GM12878 (cell line): Measurements from ENCODE around the gene MMEL1. TPM values are rescaled to one million over a fixed set of nuclear protein-coding genes. Genes with fewer than 3 reads are reported as not detected.

ENCODE experiments used
- ATAC-seq: fragments of 200-7000 bp; cut with Tn5 transposase; 3 replicates; pipeline ENCODE4 v1.9.1; 2020; ENCODE audit warnings: mild to moderate bottlenecking, moderate library complexity
- BruUV-seq: library from RNA; stranded (reverse); fragments of 400-500 nt; replicated peaks from 2 replicates; lab custom pipeline; 2021; lab: Mats Ljungman, UMichigan
- CTCF ChIA-PET: fragments of 300-600 bp; sonication (Branson Sonifier 250); formaldehyde crosslinking; extraction: SDS; loops from one replicate; lab custom pipeline; 2021; ENCODE audit warnings: inconsistent platforms; lab: Yijun Ruan, JAX
- POLR2A ChIA-PET: fragments of 350-600 bp; formaldehyde crosslinking; extraction: SDS; loops from one replicate; lab custom pipeline; 2021; ENCODE audit warnings: inconsistent platforms; lab: Charles Lee
- RAD21 ChIA-PET: fragments of 300-600 bp; sonication (Branson Sonifier 250); formaldehyde crosslinking; loops from one replicate; lab custom pipeline; 2023; ENCODE audit warnings: antibody characterized with exemption; ENCODE audit not compliant: unreplicated experiment; lab: Charles Lee
- SMC1A ChIA-PET: fragments of 300-600 bp; sonication (Branson Sonifier 250); formaldehyde crosslinking; loops from one replicate; lab custom pipeline; 2023; ENCODE audit not compliant: unreplicated experiment, uncharacterized antibody; lab: Charles Lee
- DNase-seq: peaks from one replicate; pipeline ENCODE4 v3.0.0-alpha.2; 2011; ENCODE audit warnings: low read depth, low spot score
- FAIRE-seq: peaks from 3 replicates; lab custom pipeline; 2011; peaks lifted over from hg19 to GRCh38; lab: Jason Lieb, UNC
- H2AFZ ChIP-seq: 2 replicates; pipeline ENCODE4 v1.6.0; 2011; ENCODE audit warnings: low read depth, low read length, control low read depth; ENCODE audit not compliant: control insufficient read depth
- H3K27ac ChIP-seq: 2 replicates; pipeline ENCODE4 v1.5.1; 2011; ENCODE audit warnings: control low read depth; ENCODE audit not compliant: control insufficient read depth, insufficient read depth
- H3K27me3 ChIP-seq, 2 experiments: replicated peaks in 1 of 2; 2 replicates each; pipeline versions ENCODE4 v1.6.0 to v1.6.1; 2011; ENCODE audit warnings: low read length in 1 of 2; ENCODE audit not compliant: control insufficient read depth in 2 of 2, insufficient read depth in 2 of 2
- H3K36me3 ChIP-seq, 2 experiments: 2 replicates each; pipeline ENCODE4 v1.5.1; 2011; ENCODE audit warnings: low read length in 1 of 2; ENCODE audit not compliant: control insufficient read depth in 2 of 2, insufficient read depth in 2 of 2
- H3K4me1 ChIP-seq: 2 replicates; pipeline ENCODE4 v1.6.1; 2011; ENCODE audit warnings: mild to moderate bottlenecking, low read length, moderate library complexity, mixed read lengths; ENCODE audit not compliant: control insufficient read depth, insufficient read depth
- H3K4me2 ChIP-seq: 2 replicates; pipeline ENCODE4 v1.6.0; 2011; ENCODE audit warnings: control low read depth; ENCODE audit not compliant: control insufficient read depth, insufficient read depth
- H3K4me3 ChIP-seq: fragments of 200-600 bp; sonication (generic); 2 replicates; pipeline ENCODE4 v1.5.1; 2016
- H3K79me2 ChIP-seq: 2 replicates; pipeline ENCODE4 v1.6.0; 2011; ENCODE audit warnings: low read length; ENCODE audit not compliant: control insufficient read depth, insufficient read depth
- H3K9ac ChIP-seq: 2 replicates; pipeline ENCODE4 v1.8.0; 2011; ENCODE audit warnings: low read length, control low read depth, mixed read lengths; ENCODE audit not compliant: control insufficient read depth, insufficient read depth
- H3K9me3 ChIP-seq: replicated peaks from 3 replicates; pipeline ENCODE4 v1.5.1; 2011; ENCODE audit warnings: mild to moderate bottlenecking, low read length; ENCODE audit not compliant: control insufficient read depth, insufficient read depth
- H4K20me1 ChIP-seq: 2 replicates; pipeline ENCODE4 v1.6.0; 2011; ENCODE audit not compliant: control insufficient read depth, insufficient read depth
- CBX5 ChIP-seq: sonication (generic); IDR thresholded peaks from 2 replicates; pipeline ENCODE4 v1.6.1; 2016; ENCODE audit warnings: low read depth, moderate library complexity, mild to moderate bottlenecking, inconsistent platforms
- E2F8 ChIP-seq: fragments of 450-650 bp; IDR thresholded peaks from 2 replicates; pipeline ENCODE4 v1.6.1; 2018; ENCODE audit warnings: mild to moderate bottlenecking, low read depth, moderate library complexity; ENCODE audit not compliant: partially characterized antibody
- EP300 ChIP-seq, 2 experiments: fragments of 150-350 bp in 1 of 2; IDR thresholded peaks; 2 replicates each; pipeline ENCODE4 v1.6.1; 2011 to 2012; ENCODE audit warnings: low read depth in 2 of 2, low read length in 2 of 2, borderline replicate concordance in 1 of 2, improper control_type of control experiment in 1 of 2, inconsistent platforms in 1 of 2; ENCODE audit not compliant: control insufficient read depth in 1 of 2
- JUND ChIP-seq: IDR thresholded peaks from 2 replicates; pipeline ENCODE4 v1.6.1; 2012; ENCODE audit warnings: low read depth, mild to moderate bottlenecking, low read length, improper control_type of control experiment, moderate library complexity
- MYB ChIP-seq: fragments of 150-350 bp; IDR thresholded peaks from 2 replicates; pipeline ENCODE4 v1.6.1; 2014; ENCODE audit warnings: mild to moderate bottlenecking, low read depth, low read length, borderline replicate concordance
- NR2C2 ChIP-seq: IDR thresholded peaks from 2 replicates; pipeline ENCODE4 v1.6.1; 2011; ENCODE audit warnings: borderline replicate concordance, low read depth; ENCODE audit not compliant: control insufficient read depth, insufficient read length
- NR2F1 ChIP-seq: fragments of 450-650 bp; conservative IDR thresholded peaks from 2 replicates; pipeline ENCODE4 v1.6.1; 2017; ENCODE audit warnings: mild to moderate bottlenecking
- RAD21 ChIP-seq: IDR thresholded peaks from 2 replicates; pipeline ENCODE4 v1.6.1; 2011; ENCODE audit warnings: mild to moderate bottlenecking, low read depth, low read length, moderate library complexity; ENCODE audit not compliant: insufficient read depth
- RFX5 ChIP-seq: IDR thresholded peaks from 2 replicates; pipeline ENCODE4 v1.6.1; 2011; ENCODE audit warnings: low read depth, low read length, improper control_type of control experiment
- SKIL ChIP-seq: fragments of 450-650 bp; IDR thresholded peaks from 2 replicates; pipeline ENCODE4 v1.6.1; 2017; ENCODE audit warnings: mild to moderate bottlenecking, low read depth, inconsistent platforms; ENCODE audit not compliant: poor library complexity, severe bottlenecking
- SMC3 ChIP-seq: IDR thresholded peaks from 2 replicates; pipeline ENCODE4 v1.6.1; 2011; ENCODE audit warnings: low read length, improper control_type of control experiment, borderline replicate concordance
- SP1 ChIP-seq: IDR thresholded peaks from one replicate; pipeline ENCODE4 v1.6.1; 2011; ENCODE audit warnings: low read depth, low read length
- TCF12 ChIP-seq: IDR thresholded peaks from 2 replicates; pipeline ENCODE4 v1.6.1; 2011; ENCODE audit warnings: low read depth, mild to moderate bottlenecking, low read length
- WGBS: methylation state at CpG from one replicate; pipeline ENCODE4 v1.1.6; 2016; ENCODE audit warnings: low lambda C conversion rate; ENCODE audit not compliant: insufficient replicate concordance, insufficient coverage; ENCODE audit errors: missing lambda C conversion rate; 5-methylcytosine and 5-hydroxymethylcytosine counted together
- in situ Hi-C: fragments of 300-500 bp; cut with MboI; formaldehyde crosslinking; loops from 9 replicates; pipeline ENCODE4 v1.14.3; 2018; ENCODE audit warnings: mixed read lengths
- intact Hi-C: fragments of 100-400 bp; cut with micrococcal nuclease; formaldehyde crosslinking; loops from one replicate; pipeline ENCODE4 v1.14.2; 2022; ENCODE audit not compliant: unreplicated experiment
- polyA plus RNA-seq, 11 experiments: library from polyadenylated mRNA; depleted of rRNA in 4 of 11; unstranded in 6 of 11; stranded (reverse) in 5 of 11; fragments of >200 nt; fragmentation: Nextera tagmentation in 4 of 11; fragmentation: Illumina TruSeq in 1 of 11; extraction: Ambion mirVana in 4 of 11; extraction: Trizol in 1 of 11; gene quantifications; 1 replicate in 1 of 11; 2 replicates in 10 of 11; pipeline versions ENCODE4 v1.2.1 to v1.2.3, GENCODE V29; 2011 to 2016; ENCODE audit warnings: inconsistent platforms in 2 of 11, missing spikeins in 2 of 11, low read depth in 1 of 11
- total RNA-seq, 4 experiments: library from RNA; depleted of rRNA in 3 of 4; stranded (reverse); fragments of >200 nt in 3 of 4; fragmentation: Illumina TruSeq in 1 of 4; extraction: Trizol in 1 of 4; gene quantifications; 2 replicates each; pipeline versions ENCODE4 v1.2.1 to v1.2.3, GENCODE V29; 2013 to 2021

MMEL1 gene
- total and polyA plus RNA-seq, 10 of the 15 experiments (the other 5 are each of a cell fraction or from before 2014, with no cell fraction given): 0.11 TPM; not detected in 9

GRCh38 chr1:2591581-2592261, 41.1 kb downstream of the MMEL1 start:
- Histone ChIP-seq H3K9ac (no peak overlapping the region), H3K79me2 (no peaks in the 10 kb centered on the region), H3K4me3 (no peak overlapping the region), H3K27me3 (no peaks in the 10 kb centered on the region), H3K4me2 (no peak overlapping the region), H4K20me1 (no peaks in the 10 kb centered on the region), H3K4me1 (peaks cover 4% of the 10 kb centered on the region; the same call in 1 of the 2 replicates), H2AFZ (no peak overlapping the region), H3K9me3 (no peaks in the 10 kb centered on the region), H3K27ac (no peak overlapping the region), H3K36me3 (no peaks in the 10 kb centered on the region)
- FAIRE-seq (no peak), ATAC-seq (no peak), DNase-seq (no peak)
- no peak for TF ChIP-seq TCF12
- CTCF ChIA-PET: no interaction called here
- intact Hi-C loops: no loop called here
- BruUV-seq: no TSS peak
- SMC1A ChIA-PET: no interaction called here
- RAD21 ChIA-PET: no interaction called here
- in situ Hi-C loops: no loop called here
- POLR2A ChIA-PET: no interaction called here
- WGBS: 46% methylated on average over 9 of the region's 12 CpGs

GRCh38 chr1:2591233-2591580, 41.6 kb downstream of the MMEL1 start:
- ATAC-seq: no peak
- H3K9ac ChIP-seq: no peak overlapping the region
- in situ Hi-C loops (no loop called here), intact Hi-C loops (no loop called here)
- no peak for FAIRE-seq
- H3K4me3 ChIP-seq: no peak overlapping the region
- no peaks in the 10 kb centered on the region for H4K20me1 ChIP-seq
- POLR2A ChIA-PET: no interaction called here
- no peaks in the 10 kb centered on the region for H3K27me3 ChIP-seq
- CTCF ChIA-PET: no interaction called here
- no peak overlapping the region for H3K4me2 ChIP-seq
- RAD21 ChIA-PET: no interaction called here
- H2AFZ ChIP-seq: no peak overlapping the region
- no peaks in the 10 kb centered on the region for H3K9me3 ChIP-seq
- 71% methylated on average over 5 of the region's 5 CpGs for WGBS
- SMC1A ChIA-PET: no interaction called here
- H3K4me1 ChIP-seq: peaks cover 4% of the 10 kb centered on the region; the same call in 1 of the 2 replicates
- no peak overlapping the region for H3K27ac ChIP-seq
- H3K79me2 ChIP-seq: no peaks in the 10 kb centered on the region
- no peak for DNase-seq
- no peaks in the 10 kb centered on the region for H3K36me3 ChIP-seq
- BruUV-seq: no TSS peak
- no peak for TF ChIP-seq JUND
- no peak for TF ChIP-seq RAD21
- TF ChIP-seq CBX5: no peak
- no peak for TF ChIP-seq SKIL
- no peak for TF ChIP-seq NR2F1
- no peak for TF ChIP-seq RFX5
- no peak for TF ChIP-seq SMC3
- TF ChIP-seq MYB: no peak
- no peak for TF ChIP-seq E2F8
- TF ChIP-seq NR2C2: no peak
- TF ChIP-seq EP300 (IDR thresholded peaks at IDR 0.05; ENCODE audit: borderline replicate concordance in 1 of 2, control insufficient read depth in 1 of 2, low read depth in 2 of 2, low read length in 2 of 2): no peak
- TF ChIP-seq SP1: no peak
